Parathyroid adenoma (tissue), 2 donors: Measurements from ENCODE around the gene CDHR1.

ENCODE experiments used
- H2AFZ ChIP-seq: fragments of 300-600 bp; sonication (generic); one replicate; pipeline ENCODE4 v1.7.0; 2017; ENCODE audit warnings: antibody characterized with exemption, mild to moderate bottlenecking
- H3K27ac ChIP-seq: fragments of 300-600 bp; sonication (generic); one replicate; pipeline ENCODE4 v1.7.0; 2017
- H3K27me3 ChIP-seq: fragments of 300-600 bp; sonication (generic); one replicate; pipeline ENCODE4 v1.7.0; 2017; ENCODE audit warnings: low read length; ENCODE audit not compliant: control insufficient read depth, insufficient read depth
- H3K36me3 ChIP-seq: fragments of 300-600 bp; sonication (generic); one replicate; pipeline ENCODE4 v1.7.0; 2017; ENCODE audit warnings: low read length; ENCODE audit not compliant: control insufficient read depth, insufficient read depth
- H3K4me1 ChIP-seq: fragments of 300-600 bp; sonication (generic); one replicate; pipeline ENCODE4 v1.7.0; 2017; ENCODE audit warnings: control low read depth
- H3K4me2 ChIP-seq: fragments of 300-600 bp; sonication (generic); one replicate; pipeline ENCODE4 v1.7.0; 2017; ENCODE audit warnings: low read length
- H3K4me3 ChIP-seq: fragments of 300-600 bp; sonication (generic); one replicate; pipeline ENCODE4 v1.7.0; 2017; ENCODE audit warnings: low read depth, low read length
- H3K79me2 ChIP-seq: fragments of 300-600 bp; sonication (generic); one replicate; pipeline ENCODE4 v1.7.0; 2017; ENCODE audit warnings: control low read depth
- H3K9ac ChIP-seq: fragments of 300-600 bp; sonication (generic); one replicate; pipeline ENCODE4 v1.7.0; 2017; ENCODE audit warnings: mild to moderate bottlenecking
- H3K9me3 ChIP-seq: fragments of 300-600 bp; sonication (generic); one replicate; pipeline ENCODE4 v1.7.0; 2017; ENCODE audit warnings: low read length; ENCODE audit not compliant: control insufficient read depth
- CTCF ChIP-seq: fragments of 300-600 bp; sonication (generic); IDR thresholded peaks from one replicate; pipeline ENCODE4 v1.7.0; 2017; ENCODE audit warnings: antibody characterized with exemption, mild to moderate bottlenecking
- donor health status: primary hyperparathyroidism.

The CDHR1 gene

DNA sequence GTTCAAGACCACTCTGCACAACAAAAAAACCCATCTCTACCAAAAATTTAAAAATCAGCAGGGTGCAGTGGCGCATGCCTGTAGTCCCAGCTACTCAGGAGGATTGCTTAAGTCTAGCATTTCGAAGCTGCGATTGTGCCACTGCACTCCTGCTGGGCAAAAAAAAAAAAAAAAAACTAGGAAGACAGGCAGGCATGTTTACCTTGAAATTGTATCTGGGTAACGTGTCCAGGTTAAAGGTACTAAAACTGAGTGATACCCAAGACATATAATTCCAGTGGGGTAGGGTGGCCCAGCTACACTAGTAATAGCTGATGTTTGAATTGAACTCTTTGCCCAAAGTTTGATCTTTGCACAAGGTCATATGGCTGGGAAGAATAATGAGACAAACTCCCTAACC lies 38.8 kb upstream of the CDHR1 start:
- no peak for TF ChIP-seq CTCF

DNA sequence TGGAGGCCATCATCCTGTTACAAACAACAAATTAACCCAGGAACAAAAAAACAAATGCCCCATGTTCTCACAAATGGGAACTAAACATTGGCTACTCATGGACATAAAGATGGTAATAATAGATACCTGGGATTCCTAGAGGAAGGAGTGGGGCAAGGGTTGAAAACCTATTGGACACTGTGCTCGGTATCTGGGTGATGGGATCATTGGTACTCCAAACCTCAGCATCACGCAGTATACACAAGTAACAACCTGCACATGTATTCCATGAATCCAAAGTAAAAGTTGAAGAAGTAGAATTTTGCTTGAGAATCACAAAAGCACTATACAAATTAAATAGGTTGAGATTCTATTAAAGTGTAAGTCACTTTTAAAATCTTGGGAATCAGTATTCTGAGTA lies 38.3 kb upstream of the CDHR1 start:
- Histone ChIP-seq H3K27ac (no peak overlapping the region), H3K79me2 (no peaks in the 10 kb centered on the region), H3K4me2 (no peak overlapping the region), H3K4me1 (peaks cover 6% of the 10 kb centered on the region), H3K9me3 (no peaks in the 10 kb centered on the region), H3K27me3 (no peaks in the 10 kb centered on the region), H3K9ac (no peak overlapping the region), H3K36me3 (no peaks in the 10 kb centered on the region), H3K4me3 (no peak overlapping the region), H2AFZ (no peak overlapping the region)
- no peak for TF ChIP-seq CTCF

More for the DNA sequence above, 38.8 kb upstream of the CDHR1 start:
- Histone ChIP-seq H3K9me3 (no peaks in the 10 kb centered on the region), H2AFZ (no peak overlapping the region), H3K79me2 (no peaks in the 10 kb centered on the region), H3K36me3 (no peaks in the 10 kb centered on the region), H3K4me3 (no peak overlapping the region), H3K4me1 (peaks cover 6% of the 10 kb centered on the region), H3K27me3 (no peaks in the 10 kb centered on the region), H3K27ac (no peak overlapping the region), H3K4me2 (no peak overlapping the region), H3K9ac (no peak overlapping the region)

DNA sequence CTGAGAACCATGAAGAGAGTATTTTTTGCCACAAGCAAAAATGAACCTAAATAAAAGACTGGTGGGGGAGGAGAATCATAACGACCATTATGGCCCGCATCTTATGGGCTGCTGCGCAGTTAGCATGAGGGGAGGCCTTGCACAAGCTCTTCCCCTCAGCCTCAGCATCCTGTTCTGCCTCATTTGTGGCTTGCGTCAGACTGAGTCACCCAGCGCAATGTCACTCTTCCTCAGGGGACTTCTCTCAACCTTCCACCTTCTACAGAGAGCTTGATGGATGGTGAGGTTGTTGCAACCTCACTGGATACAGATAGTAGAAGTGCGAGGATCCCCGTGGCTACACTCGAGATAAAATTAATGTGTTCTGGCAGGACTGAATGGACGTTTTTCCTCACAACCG lies 37.6 kb upstream of the CDHR1 start:
- Histone ChIP-seq H3K4me1 (peaks cover 6% of the 10 kb centered on the region), H3K36me3 (no peaks in the 10 kb centered on the region), H3K4me2 (no peak overlapping the region), H3K4me3 (no peak overlapping the region), H3K27ac (no peak overlapping the region), H3K79me2 (no peaks in the 10 kb centered on the region), H2AFZ (no peak overlapping the region), H3K9me3 (no peaks in the 10 kb centered on the region), H3K9ac (no peak overlapping the region), H3K27me3 (no peaks in the 10 kb centered on the region)
- TF ChIP-seq CTCF, result no peak

- H3K9ac ChIP-seq, result no peak overlapping the region
- no peak overlapping the region for H3K27ac ChIP-seq
- H3K36me3 ChIP-seq, result no peaks in the 10 kb centered on the region
- H3K27me3 ChIP-seq, result no peaks in the 10 kb centered on the region
- TF ChIP-seq CTCF, result no peak
- H3K79me2 ChIP-seq, result no peaks in the 10 kb centered on the region
- H3K4me2 ChIP-seq, result no peak overlapping the region
- H3K4me1 ChIP-seq, result peaks cover 6% of the 10 kb centered on the region
- H2AFZ ChIP-seq, result no peak overlapping the region
- H3K9me3 ChIP-seq, result no peaks in the 10 kb centered on the region
- no peak overlapping the region for H3K4me3 ChIP-seq
Observed at GRCh38 chr10:84158061-84158460, 36.3 kb upstream of the CDHR1 start.

- Histone ChIP-seq H3K4me1 (peaks cover 6% of the 10 kb centered on the region), H3K4me2 (no peak overlapping the region), H3K27me3 (no peaks in the 10 kb centered on the region), H3K9me3 (no peaks in the 10 kb centered on the region), H3K36me3 (no peaks in the 10 kb centered on the region), H2AFZ (no peak overlapping the region), H3K9ac (no peak overlapping the region), H3K79me2 (no peaks in the 10 kb centered on the region), H3K27ac (no peak overlapping the region), H3K4me3 (no peak overlapping the region)
- no peak for TF ChIP-seq CTCF
Observed at GRCh38 chr10:84158550-84158949, 35.8 kb upstream of the CDHR1 start.
